Measurements from ENCODE around the gene EPPIN. TPM values are rescaled to one million over a fixed set of nuclear protein-coding genes. Genes with fewer than 3 reads are reported as not detected.

The EPPIN gene
- total RNA-seq, 1 donor from 2014 or later, result not detected

- DNase-seq (ENCODE audit: low read depth) (peak; percentile 37), FAIRE-seq (no peak)
- no peaks in the 10 kb centered on the region for H3K36me3 ChIP-seq (ENCODE audit: control insufficient read depth, insufficient read depth, low read length)
- no peak for TF ChIP-seq CTCF (IDR thresholded peaks at IDR 0.05; ENCODE audit: insufficient read depth, low read length, severe bottlenecking)
- H3K4me3 ChIP-seq (ENCODE audit: low read depth, low read length), result no peak overlapping the region
- H3K27me3 ChIP-seq (ENCODE audit: control insufficient read depth, insufficient read depth, low read length), result peaks cover 4% of the 10 kb centered on the region
Observed at GRCh38 chr20:45523821-45524220, 23.4 kb downstream of the EPPIN start.

- DNase-seq (ENCODE audit: low read depth), result peak; percentile 93
- FAIRE-seq, result peak; percentile 36
- Histone ChIP-seq H3K27me3 (ENCODE audit: control insufficient read depth, insufficient read depth, low read length) (peaks cover 2% of the 10 kb centered on the region), H3K36me3 (ENCODE audit: control insufficient read depth, insufficient read depth, low read length) (no peaks in the 10 kb centered on the region), H3K4me3 (ENCODE audit: low read depth, low read length) (no peak overlapping the region)
- no peak for TF ChIP-seq CTCF (IDR thresholded peaks at IDR 0.05; ENCODE audit: insufficient read depth, low read length, severe bottlenecking)
Observed at GRCh38 chr20:45518282-45518681, 28.9 kb downstream of the EPPIN start.

- Histone ChIP-seq H3K27me3 (ENCODE audit: control insufficient read depth, insufficient read depth, low read length) (peaks cover 2% of the 10 kb centered on the region), H3K36me3 (ENCODE audit: control insufficient read depth, insufficient read depth, low read length) (no peaks in the 10 kb centered on the region), H3K4me3 (ENCODE audit: low read depth, low read length) (no peak within 1 kb of the TSS)
- no peak for DNase-seq (ENCODE audit: low read depth)
- no peak for TF ChIP-seq CTCF (IDR thresholded peaks at IDR 0.05; ENCODE audit: insufficient read depth, low read length, severe bottlenecking)
- FAIRE-seq, result no peak
Observed at GRCh38 chr20:45515147-45515913, 31.9 kb downstream of the EPPIN start, which contains the start of gene SPINT3. Gene SPINT3 (minus strand): TSS chr20:45515622. CDS start chr20:45515608, 14 bp downstream.

GRCh38 chr20:45510242-45510862 lies 36.8 kb downstream of the EPPIN start:
- Histone ChIP-seq H3K4me3 (ENCODE audit: low read depth, low read length) (no peak overlapping the region), H3K27me3 (ENCODE audit: control insufficient read depth, insufficient read depth, low read length) (peaks cover 2% of the 10 kb centered on the region), H3K36me3 (ENCODE audit: control insufficient read depth, insufficient read depth, low read length) (no peaks in the 10 kb centered on the region)
- DNase-seq (ENCODE audit: low read depth) (peak; percentile 41), FAIRE-seq (peak; percentile 93)
- no peak for TF ChIP-seq CTCF (IDR thresholded peaks at IDR 0.05; ENCODE audit: insufficient read depth, low read length, severe bottlenecking)

- FAIRE-seq, result no peak
- DNase-seq (ENCODE audit: low read depth), result no peak
- Histone ChIP-seq H3K27me3 (ENCODE audit: control insufficient read depth, insufficient read depth, low read length) (peaks cover 4% of the 10 kb centered on the region), H3K36me3 (ENCODE audit: control insufficient read depth, insufficient read depth, low read length) (no peaks in the 10 kb centered on the region), H3K4me3 (ENCODE audit: low read depth, low read length) (no peak overlapping the region)
- TF ChIP-seq CTCF (IDR thresholded peaks at IDR 0.05; ENCODE audit: insufficient read depth, low read length, severe bottlenecking), result no peak
Observed at GRCh38 chr20:45509091-45509490, 38.1 kb downstream of the EPPIN start.

Data from bronchial epithelial cell (primary cell).